HG03196 (cell line): Measurements from ENCODE around the gene MADCAM1.
"Not testable (repeated sequence)": the region's sequence is repeated elsewhere in the genome, so short reads cannot be mapped to it uniquely, and the experiment has no call there.

Experiments used
- ATAC-seq: cut with Tn5 transposase; IDR thresholded peaks from one replicate; pipeline ENCODE4 v1.9.1; 2021; ENCODE audit not compliant: unreplicated experiment

The MADCAM1 gene

DNA sequence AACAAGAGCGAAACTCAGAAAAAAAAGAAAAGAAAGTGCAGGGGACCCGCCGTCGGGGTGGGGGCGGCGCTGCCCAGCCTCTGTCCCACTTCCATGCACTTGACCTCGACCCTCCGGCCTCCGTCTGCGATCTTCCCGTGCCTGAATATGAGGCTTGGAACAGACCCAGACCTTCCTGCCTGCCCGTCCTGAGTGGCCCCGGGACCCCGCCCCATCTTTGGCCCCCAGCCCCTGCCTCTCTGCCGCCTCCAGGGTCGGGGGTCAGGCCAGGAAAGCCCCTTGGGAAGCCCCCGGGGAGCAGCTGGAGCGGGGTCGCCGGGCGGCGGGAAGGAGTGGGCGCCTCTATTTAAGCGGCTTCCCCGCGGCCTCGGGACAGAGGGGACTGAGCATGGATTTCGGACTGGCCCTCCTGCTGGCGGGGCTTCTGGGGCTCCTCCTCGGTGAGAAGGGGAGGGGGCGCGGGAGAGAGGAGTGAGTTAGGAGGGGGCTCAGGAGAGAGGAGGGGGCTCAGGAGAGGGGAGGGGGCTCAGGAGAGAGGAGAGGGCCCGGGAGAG lies at the start of gene MADCAM1:
MADCAM1 (plus strand) TSS at position 375 of the 554 bp plus-strand sequence; CDS start at position 389, 14 bp downstream.
- ATAC-seq, result no peak

DNA sequence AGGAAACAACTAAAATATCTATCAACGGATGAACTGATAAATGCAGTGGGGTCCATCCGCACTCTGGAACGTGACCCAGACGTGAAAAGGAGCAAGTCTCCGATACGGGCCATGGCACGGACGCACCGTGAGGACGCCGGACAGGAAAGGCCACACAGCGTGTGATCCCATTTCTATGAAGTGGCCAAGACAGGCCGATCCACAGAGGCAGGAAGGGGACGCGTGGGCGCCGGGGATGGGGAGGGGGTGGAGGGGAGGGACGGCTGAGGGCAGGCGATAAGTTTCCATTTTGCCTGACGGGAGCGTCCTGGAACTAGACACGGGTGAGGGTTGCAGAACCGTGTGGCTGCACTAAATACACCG lies 49.2 kb upstream of the MADCAM1 start:
- no peak for ATAC-seq

DNA sequence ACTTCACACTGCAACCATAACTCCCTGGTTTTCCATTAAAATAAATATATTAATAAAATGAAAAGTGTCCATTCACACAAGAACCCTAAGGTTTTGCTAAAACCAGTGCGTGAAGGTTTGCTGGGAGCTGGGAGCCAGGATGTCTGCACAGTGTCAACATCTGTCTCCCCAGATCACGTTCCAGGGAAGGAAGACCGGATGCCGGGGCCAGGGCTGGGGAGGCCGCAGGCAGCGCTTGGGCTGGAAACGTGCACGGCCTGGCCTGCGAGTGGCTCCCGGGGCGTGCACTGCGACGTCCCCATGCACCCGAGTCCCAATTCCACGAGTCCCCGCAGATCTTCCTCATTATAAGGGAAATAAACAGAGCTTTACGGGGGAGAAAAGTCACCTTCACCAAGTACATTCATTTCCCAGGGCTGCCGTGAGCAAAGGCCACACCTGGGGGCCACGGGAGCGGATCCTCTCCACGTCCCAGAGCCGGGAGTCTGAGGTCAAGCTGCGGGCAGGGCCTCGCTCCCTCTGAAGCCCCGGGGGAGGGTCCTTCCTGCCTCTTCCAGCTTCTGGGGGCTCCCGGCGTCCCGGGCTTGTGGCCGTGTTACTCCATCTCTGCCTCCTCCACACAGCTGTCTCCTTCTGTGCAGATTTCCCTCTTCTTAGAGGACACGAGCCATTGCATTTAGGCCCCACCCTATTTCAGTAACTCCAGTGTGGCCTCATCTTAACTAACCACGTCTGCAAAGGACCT lies 48.3 kb upstream of the MADCAM1 start:
- ATAC-seq, result no peak

DNA sequence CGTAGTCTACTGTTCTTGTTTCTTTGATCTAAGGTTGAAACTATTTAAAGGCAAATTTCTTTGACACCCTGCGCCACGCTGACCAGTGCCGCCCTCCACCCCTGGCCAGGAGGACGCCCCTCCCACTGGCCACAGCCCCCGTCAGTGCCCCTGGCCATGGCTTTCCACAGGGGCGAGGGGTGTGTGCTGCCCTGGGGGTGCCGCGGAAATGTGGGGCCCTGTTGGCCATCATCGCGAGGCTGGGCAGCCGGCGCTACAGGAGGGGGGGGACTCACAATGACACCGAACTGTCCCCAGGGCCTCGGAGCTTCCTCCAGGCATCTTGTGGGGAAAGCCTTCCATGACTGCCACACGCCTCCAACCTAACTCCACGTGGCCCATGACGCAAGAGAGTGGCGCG lies 46.4 kb upstream of the MADCAM1 start:
- ATAC-seq, result no peak

DNA sequence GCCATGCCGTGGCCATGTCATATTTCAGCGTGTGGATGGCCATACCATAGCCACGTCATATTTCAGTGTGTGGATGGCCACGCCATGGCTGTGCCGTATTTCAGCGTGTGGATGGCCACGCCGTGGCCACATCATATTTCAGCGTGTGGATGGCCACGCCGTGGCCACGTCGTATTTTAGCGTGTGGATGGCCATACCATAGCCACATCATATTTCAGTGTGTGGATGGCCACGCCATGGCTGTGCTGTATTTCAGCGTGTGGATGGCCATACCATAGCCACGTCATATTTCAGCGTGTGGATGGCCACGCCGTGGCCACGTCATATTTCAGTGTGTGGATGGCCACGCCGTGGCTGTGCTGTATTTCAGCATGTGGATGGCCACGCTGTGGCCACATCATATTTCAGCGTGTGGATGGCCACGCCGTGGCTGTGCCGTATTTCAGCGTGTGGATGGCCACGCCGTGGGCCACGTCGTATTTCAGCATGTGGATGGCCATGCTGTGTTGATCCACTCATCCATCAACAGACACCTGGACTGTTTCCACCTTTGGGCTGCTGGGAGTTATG lies 45.3 kb upstream of the MADCAM1 start:
- ATAC-seq, result not testable (repeated sequence)

DNA sequence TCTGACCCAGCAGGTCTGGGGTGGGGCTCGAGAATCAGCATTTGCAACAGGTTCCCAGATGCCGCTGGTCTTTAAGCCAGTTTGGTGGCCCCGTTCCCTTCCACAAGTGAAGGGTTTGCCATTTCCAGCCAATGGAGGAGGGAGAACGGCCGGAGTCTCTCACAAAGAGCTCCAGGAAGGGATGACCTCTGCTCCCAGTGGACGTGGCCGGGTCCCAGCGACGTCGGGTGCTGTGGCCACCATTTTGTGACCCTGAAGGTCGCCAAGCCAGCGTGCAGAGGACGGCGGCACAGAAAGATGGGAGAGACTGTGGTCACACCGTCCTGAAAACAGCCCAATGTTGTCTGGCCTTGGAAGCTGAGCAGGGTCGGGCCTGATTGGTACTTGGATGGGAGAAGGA lies 43.5 kb upstream of the MADCAM1 start:
- no peak for ATAC-seq

DNA sequence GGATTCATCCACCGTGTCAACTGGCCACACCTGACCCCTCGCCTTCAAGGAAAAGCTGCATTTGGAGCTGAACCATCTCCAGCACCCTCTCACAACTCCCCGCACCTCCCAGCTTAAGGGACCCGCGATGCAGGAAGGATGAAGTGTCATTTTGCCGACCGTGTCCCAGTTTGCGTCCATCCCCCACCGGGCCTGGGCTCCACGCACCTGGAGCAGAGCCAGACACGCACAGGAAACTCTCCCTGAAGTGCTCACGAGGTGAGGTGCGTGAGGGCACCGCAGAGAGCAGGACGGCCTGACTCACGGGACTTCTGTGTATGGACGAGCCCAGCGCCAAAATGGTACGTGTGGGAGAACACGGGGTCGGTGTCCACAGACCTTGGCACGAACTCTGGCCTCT lies 42.7 kb upstream of the MADCAM1 start:
- no peak for ATAC-seq

DNA sequence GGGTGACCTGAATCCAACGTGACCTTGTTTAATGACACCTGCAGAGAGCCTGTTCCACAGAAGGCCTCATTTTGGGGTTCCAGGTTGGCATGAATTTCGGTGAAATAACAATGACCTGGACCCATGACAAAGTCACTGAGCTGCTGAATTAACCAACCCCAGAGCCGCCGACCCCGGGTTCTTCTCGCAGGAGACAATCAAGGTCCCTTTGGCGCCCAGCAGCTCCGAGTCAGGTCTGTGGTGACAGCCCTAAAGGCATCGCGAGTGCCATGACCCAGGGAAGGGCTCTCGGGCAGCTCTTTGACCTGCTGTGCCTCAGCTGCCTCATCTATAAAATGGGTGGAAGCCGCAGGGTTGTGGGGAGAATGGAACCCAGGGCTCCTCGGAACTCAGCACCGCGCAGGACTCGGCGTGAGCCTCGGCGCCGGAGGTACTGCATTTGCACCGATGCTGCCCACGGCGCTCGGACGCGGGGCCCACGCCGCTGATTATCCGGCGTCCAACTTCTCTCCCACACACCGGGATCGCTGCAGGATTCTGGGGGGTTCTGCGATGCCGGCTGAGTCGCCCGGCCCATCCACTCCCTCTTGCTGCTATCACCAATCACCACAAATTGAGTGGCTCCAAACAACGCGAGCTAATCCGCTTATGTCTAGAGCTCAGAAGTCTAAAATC lies 41.1 kb upstream of the MADCAM1 start:
- ATAC-seq, result no peak

DNA sequence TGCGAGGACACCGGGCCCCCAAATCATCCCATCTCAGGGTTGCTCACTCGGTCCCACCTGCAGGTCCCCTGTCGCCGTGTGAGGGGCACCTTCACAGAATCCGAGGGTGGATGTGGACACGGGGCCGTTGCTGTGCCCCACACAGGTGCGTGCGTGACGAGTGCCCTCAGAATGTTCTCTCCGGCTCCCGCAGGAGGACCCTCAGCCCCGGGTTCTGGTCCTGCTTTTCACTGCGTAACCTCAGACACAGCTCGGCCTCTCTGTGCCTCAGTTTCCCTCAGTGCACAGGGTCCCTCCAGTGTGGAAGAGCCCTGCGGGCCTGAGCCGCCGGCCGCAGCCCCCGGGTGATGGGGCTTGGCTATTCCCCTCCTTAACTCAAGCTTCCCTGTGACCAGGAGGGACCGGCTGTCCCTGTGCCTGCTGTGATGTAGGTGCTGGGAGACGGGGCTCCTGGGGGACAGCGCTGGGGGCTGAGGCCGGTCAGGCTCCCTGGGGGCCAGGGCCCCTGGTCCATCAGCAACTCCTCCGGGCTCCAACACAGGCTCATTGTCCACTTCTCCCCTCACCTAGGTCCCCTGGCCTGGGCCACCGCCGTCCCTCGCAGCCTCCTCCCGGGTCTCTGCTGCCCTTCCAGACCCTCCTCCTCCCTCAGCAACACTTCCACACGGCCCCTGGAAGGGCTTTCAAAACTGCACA lies 40.3 kb upstream of the MADCAM1 start:
- ATAC-seq, result no peak

DNA sequence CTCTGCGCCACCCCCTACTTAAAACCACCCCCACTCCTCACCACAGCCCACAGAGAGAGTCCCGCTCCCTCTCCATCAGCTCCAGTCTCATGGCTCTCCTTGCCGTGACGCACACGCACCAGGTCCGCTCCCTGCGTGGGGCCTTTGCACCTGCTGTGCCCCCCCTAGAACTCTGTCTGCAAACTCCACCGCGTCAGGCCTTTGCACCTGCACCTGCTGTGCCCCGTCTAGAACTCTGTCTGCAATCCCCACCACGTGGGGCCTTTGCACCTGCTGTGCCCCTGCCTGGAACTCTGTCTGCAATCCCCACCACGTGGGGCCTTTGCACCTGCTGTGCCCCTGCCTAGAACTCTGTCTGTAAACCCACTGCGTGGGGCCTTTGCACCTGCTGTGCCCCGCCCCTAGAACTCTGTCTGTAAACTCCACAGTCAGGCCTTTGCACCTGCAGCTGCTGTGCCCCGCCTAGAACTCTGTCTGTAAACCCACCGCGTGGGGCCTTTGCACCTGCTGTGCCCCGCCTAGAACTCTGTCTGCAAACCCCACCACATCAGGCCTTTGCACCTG lies 39.7 kb upstream of the MADCAM1 start:
- ATAC-seq, result no peak

DNA sequence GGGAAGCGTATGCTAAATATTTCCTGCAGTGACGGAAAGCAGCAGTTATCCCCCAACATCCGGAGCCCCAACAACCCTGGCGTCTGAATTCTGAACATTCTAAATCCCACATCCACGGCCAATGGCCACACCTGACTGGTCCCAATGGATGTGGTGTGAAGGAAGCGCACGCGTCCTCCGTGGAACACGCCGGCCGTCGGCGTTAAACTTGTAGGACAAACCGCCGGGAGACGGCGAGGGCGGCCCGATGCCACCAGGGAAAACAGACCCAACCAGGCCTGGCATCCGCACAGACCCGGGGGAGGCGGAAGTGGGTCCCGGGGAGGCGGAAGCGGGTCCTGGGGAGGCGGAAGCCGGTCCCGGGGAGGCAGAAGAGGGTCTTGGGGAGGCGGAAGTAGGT lies 38.6 kb upstream of the MADCAM1 start:
- no peak for ATAC-seq

DNA sequence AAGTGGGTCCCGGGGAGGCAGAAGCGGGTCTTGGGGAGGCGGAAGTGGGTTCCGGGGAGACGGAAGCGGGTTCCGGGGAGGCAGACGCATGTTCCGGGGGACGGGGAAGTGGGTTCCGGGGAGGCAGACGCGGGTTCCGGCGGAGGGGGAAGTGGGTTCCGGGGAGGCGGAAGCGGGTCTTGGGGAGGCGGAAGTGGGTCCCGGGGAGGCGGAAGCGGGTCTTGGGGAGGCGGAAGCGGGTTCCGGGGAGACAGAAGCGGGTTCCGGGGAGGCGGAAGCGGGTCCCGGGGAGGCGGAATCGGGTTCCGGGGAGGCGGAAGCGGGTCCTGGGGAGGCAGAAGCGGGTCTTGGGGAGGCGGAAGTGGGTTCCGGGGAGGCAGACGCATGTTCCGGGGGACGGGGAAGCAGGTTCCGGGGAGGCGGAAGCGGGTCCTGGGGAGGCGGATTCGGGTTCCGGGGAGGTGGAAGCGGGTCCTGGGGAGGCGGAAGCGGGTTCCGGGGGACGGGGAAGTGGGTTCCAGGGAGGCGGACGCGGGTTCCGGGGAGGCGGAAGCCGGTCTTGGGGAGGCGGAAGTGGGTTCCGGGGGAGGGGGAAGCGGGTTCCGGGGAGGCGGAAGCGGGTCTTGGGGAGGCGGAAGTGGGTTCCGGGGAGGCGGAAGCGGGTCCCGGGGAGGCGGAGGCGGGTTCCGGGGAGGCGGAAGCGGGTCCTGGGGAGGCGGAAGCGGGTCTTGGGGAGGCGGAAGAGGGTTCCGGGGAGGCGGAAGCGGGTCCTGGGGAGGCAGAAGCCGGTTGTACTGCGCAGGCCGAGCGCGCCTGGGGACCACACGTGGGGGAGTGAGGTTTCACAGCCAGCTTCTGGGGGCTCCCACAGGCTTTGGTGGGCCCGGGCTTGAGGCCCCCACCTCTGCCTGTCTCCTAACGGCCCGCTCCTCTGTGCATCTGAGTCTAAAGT lies 37.9 kb upstream of the MADCAM1 start:
- ATAC-seq, result no peak

DNA sequence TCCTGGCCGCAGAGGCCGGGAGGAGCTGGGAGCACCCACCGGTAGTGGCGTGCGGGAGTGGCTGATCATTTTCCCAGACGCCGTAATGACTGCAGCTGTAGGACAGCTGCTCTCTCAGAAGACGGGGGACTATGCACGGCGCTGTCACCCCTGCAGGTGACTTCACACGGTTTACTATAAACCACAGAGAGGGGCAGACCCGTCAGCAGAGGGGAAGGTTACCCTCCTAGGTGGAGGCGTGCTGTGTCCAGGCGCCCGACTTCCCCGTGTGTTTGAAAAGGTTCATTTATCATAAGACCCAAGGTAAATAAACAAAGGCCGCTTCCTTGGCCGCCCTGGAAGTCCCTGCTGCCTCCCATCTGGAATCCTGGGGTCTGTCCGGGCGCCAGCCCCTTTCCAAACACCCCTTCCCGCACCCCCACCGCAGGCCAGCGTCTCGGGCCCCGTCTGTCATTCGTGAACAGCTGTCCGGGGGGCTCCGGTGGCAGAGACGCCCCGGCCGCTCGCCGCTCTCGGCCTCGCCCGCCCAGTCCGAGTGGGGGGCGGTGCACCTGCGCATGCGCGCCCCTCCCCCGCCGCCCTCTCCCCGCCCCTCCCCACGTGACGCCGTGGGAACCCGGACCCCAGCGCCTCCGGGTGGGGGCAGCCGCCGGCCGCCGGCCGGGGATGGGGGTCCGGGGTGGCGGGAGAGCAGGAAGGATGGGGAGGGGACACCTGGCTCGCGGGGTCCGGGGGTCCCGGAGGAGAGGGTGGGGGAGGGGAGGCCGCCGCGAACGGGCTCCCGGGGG lies 36.4 kb upstream of the MADCAM1 start:
- no peak for ATAC-seq

DNA sequence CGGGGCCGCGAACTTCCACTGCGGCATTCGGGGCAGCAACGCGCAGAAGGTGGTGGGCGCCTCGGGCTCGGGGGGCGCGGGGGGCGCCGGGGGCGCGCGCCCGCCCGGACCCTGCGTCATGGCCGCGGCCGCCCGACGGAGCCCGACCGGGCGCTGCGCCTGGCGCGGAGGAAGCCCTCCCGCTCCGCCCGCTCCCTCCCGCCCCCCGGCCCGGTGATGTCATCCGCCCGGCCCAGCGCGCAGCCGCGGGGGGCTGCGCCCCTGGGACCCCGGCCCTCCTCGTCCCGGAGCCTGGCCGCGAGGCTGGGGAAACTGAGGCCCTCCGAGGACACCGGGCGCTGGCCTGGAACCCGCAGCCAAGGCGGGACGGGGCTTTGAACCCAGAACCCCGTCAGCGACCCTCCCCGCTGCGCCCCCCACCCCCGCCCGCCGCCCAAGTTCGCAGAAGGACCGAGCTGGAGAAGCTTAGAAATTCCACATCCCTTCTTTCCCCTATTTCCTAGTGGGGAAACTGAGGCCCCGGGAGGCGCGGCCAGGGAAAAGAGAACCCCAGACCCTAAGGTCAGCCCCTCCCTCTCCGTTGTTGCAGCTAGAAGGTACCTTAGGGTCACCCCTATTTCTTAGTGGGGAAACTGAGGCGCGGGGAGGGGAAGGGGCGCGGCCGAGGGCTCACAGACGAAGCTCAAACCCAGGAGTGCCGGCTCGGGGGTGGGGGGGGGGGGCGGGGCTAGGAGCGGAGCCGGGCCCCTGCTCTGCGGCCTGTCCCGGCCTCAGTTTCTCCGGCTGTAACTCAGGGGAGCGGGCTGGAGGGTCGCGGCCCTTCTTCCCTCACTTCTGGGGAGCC lies 35.2 kb upstream of the MADCAM1 start, which contains the start of gene SHC2:
SHC2 (minus strand) TSS at position 157 of the 844 bp plus-strand sequence; CDS start at position 120, 37 bp downstream.
- ATAC-seq, result no peak

DNA sequence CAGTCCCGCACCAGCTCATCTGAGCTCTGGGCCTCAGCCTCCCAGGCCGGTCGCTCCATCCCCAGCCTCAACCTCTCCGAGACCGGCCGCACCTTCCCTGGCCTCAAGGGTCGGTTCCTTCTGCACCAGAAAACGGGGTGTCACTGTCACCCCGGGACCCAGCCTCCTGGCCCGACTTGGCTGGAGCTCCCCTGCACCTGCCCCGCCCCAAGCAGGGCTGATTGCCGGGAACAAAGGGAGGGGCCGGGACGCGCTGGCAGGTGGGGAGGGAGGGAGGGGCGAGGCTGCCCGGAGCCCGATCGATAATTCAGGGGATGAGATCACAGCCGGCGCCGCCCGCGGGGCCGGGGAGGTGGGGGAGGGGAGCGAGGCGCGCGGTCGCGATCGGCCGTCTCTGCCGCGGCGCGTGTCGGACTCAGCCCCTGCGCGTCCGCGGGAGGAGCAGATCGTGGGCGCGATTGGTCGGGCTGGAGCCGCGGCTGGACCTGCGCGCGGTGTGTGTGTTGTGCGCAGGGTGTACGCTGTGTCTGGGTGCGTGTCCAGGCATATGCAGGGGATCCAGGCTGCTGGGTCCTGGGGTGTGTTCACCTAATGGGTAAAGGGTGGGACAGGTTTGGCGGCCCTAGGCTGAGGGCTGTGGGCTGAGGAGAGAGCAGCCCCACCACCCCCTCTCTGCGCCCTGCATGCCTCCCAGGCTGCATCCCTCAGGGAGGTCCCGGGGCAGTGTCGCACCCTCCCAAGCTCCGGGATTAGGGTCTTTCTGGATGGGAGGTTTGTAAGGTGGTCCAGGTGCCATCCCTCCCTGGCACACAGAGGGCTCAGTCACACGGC lies 34.4 kb upstream of the MADCAM1 start:
- no peak for ATAC-seq

DNA sequence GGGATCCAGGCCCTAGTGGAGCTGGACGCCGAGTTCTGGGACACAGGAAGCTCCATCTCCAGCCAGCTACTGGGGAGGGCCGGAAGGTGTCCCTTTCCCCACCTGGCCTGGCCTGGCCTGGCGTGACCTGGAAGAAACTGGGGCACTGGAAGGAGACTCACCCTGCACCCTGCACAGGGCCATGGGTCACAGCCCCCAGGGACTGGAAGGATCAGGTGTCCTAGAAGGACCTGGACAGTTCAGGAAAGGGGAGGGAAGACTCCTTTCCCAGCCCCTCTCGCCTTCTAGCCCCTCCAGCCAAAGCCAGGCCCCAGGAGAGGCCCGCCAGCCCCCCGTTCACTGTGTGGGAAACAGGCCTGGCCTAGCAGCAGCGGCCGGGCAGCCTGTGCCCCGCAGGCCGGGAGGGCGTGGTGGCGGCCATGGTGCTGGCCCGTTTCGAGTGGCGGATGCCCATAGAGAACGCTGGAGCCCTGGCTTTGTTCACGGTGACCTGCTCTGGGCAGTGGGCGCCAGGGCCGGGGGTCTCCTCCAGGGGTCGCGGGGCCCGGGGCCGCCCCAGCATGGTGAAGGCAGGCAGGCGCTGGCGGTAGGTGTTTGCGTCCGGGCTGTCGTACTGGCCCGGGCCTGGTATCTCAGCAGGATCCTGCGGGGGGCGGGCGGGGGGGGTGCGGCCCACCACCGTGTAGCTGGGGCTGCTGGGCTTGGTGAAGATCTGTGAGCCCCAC lies 32.6 kb upstream of the MADCAM1 start:
- no peak for ATAC-seq

DNA sequence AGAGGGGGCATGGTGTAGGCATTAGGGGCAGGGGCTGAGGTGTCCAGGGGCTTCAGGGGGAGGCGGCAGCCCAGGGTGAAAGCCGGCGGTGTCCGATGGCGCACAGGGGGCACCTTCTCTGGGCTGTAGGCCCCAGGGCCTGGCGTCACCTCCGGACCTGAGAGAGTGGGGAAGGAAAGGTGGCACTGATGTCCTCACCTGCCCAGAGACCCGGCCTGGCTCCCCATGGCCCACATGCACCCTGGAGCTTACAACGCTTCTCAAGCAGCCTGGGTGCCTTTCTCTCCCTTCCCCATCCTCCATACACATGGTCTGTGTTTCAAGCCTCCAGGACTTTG lies 32.1 kb upstream of the MADCAM1 start:
- ATAC-seq, result no peak
